NCI-H524 treated with DMSO at 0.1 percent for 48 hours (cell line): ENCODE measurements around the gene SURF1.
"Not testable (repeated sequence)": the region's sequence is repeated elsewhere in the genome, so short reads cannot be mapped to it uniquely, and the experiment has no call there.

Experiments
- DNase-seq: peaks from one replicate; lab custom pipeline; 2025; lab: John Stamatoyannopoulos, UW

SURF1 gene

DNA sequence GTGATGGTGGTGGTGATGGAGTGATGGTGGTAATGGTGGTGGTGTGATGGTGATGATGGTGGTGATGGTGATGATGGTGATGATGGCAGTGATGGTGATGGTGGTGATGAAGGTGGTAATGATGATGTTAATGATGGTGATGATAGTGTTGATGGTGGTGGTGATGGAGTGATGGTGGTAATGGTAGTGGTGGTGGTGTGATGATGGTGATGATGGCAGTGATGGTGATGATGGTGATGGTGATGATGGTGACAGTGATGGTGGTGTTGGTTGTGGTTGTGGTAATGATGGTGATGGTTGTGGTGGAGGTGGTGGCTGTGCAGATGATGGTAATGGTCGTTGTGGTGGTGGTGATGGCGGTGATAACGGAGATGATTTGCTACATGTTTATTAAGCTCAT, 27.2 kb upstream of the SURF1 start:
- DNase-seq, result no peak

- no peak for DNase-seq
These were observed 26.3 kb upstream of the SURF1 start for GRCh38 chr9:133382507-133383141.

DNA sequence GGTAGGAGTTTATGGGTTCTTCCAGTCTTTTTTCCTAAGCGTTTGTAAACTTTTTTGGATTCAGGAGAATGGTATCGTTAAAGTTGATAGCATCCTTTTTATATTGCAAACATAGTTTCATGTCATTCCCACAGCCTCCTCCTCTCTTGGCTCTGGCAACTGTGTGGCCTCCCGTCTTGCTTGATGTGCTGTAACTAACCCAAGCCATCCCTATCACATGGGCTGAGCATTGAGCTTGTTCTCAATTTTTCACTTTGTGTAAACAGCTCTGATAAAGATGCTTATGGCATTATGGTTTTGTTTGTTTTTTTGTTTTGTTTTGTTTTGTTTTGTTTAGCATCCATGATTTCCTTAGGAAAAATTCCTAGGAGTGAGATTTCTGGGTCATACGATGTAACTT, 24.4 kb upstream of the SURF1 start:
- DNase-seq, result no peak

GRCh38 chr9:133379153-133380086, 23.1 kb upstream of the SURF1 start:
- DNase-seq, result no peak

- DNase-seq, result no peak
These were observed 22.2 kb upstream of the SURF1 start for GRCh38 chr9:133378408-133378962.

- no peak for DNase-seq
These were observed 21.5 kb upstream of the SURF1 start for GRCh38 chr9:133377721-133378216.

GRCh38 chr9:133377280-133377679, 21.0 kb upstream of the SURF1 start:
- DNase-seq, result not testable (repeated sequence)

DNA sequence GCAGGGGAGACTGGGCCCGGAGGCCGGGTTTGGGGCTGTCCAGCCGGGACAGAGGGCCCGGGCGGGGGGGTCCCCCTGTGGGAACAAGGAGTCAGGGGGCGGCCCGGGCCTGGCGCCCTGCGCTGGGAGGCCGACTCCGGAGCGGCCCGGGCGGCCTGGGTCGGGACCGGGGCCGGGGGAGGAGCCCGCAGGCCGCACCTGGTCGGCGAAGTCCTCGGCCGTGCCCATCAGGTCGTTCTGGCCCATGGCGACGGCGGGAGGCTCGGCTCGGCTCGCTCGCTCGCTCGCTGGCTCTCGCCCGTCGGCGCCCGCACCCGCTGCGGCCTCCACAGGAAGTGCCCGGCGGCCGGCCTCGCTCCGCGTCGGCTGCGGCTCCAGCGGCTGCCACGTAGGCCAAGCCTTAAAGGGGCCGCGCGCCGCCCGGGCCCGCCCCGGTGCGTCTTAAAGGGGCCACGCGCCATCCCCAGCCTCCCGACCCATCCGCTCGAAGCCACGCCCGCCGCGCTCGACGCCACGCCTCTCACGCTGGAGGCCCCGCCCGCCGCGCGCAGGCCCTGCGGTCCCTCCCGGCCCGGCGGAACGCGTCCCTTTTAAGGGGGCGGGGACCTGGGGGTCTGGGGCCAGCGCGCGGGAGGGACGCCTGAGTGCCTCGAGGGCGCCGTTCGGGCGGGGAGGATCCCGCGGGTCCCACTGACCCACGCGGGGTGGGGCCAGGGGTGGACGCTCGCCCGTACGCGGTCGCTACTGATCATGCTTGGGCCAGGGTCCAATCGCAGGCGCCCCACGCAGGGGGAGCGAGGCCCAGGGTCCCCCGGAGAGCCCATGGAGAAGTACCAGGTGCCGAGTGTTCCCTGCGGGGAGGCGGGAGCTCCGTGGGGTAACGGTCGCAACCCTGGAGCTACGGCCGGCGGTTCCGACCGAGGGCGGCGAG, 19.7 kb upstream of the SURF1 start, which contains the start of the genes STKLD1 and SURF4:
TSS of gene STKLD1 (plus strand) at position 643 of the 931 bp plus-strand sequence. CDS start at position 751, 108 bp downstream.
TSS of gene SURF4 (minus strand) at position 337 of the 931 bp plus-strand sequence. CDS start at position 246, 91 bp downstream.
- DNase-seq, result peak; percentile 62

DNA sequence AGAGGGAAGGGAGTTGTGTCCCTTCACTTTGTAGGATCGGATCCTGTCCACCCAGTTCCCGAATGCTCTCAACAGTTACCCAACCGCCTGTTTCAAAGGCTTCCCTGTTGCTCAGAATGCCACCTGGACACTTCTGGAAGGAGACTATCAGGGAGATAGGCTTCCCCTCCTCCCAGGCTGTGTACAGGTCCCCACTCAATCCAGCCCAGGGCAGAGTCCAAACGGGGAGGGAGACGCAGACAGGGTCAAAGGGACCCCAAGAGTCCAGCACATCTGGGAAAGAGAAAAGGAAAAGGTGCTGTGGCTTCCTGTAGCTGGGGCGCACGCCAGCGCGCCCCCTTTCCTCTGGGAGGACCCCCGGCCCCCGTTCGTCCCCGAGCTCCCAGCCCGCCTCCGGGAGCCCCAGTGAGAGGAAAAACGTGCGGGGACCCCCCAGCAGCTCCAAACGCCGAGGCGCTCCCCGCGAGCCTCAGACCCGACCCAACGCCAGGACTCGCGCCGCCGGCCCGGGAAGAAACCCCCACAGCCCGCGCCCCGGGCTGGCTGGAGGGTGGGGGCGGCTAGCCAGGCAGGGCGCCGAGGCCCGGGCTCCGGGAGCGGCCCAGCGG, 18.9 kb upstream of the SURF1 start:
- DNase-seq, result no peak

- no peak for DNase-seq
These were observed 18.4 kb upstream of the SURF1 start for GRCh38 chr9:133374612-133375115.

DNA sequence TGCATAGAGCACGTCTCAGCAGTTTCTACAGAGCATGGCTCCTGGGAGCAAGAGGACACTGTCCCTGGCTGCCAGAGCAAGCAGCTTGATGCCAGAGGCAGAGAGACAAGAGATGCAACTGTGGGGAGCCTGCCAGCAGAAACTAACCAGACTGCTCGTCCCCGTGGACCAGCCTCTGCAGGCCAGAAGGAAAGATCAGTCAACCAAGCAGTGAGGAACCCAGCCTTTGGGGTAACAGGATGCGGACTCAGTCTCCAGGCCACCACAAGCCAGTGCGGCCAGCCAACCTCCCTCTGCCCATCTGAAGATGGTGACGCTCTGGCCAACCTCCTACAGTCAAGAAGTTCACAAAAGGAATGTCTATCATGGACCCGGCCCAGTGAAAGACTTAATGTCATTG, 15.9 kb upstream of the SURF1 start:
- DNase-seq, result no peak

DNA sequence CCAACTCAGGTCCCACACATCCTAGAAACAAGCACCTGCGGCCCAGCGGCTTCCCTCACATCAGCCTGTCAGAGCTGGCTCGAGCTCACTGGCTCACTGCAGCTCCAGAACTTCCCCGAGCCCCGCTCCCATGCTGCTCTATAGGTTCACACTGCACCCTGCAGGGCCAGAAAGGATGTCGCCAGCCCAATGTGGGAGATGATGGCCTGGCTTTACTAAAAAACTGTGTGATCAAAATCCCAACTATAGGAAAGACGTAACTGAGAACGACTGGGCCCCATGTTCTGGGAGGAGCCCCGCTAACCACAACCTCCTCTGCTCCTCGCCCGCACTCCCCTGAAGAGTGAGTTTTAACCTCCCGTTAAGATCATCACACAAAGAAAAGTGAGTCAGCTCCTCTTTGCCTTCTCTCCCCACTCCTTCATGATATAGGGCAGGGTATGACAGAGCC, 15.0 kb upstream of the SURF1 start:
- DNase-seq, result no peak

- no peak for DNase-seq
These were observed 14.4 kb upstream of the SURF1 start for GRCh38 chr9:133370685-133371084.

- no peak for DNase-seq
These were observed 13.6 kb upstream of the SURF1 start for GRCh38 chr9:133369933-133370332.

DNA sequence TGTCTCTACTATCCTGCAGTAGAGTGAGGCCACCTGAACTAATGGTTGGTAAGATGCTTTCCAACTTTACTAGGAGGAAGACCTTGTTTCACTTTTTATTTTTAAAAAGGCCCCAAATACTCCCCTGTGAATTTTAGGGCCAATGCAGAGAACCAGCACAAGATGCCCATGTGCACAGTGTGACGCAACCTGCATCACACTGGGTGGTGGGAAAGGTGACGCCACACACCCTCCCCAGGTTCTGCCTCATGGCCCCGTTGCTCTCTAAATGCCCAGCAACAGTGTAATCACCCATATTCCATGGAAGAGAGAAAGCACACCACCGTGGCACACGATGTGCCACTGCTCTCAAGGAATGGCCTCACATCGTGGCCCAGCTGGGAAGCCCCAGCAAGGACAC, 13.1 kb upstream of the SURF1 start:
- no peak for DNase-seq

DNA sequence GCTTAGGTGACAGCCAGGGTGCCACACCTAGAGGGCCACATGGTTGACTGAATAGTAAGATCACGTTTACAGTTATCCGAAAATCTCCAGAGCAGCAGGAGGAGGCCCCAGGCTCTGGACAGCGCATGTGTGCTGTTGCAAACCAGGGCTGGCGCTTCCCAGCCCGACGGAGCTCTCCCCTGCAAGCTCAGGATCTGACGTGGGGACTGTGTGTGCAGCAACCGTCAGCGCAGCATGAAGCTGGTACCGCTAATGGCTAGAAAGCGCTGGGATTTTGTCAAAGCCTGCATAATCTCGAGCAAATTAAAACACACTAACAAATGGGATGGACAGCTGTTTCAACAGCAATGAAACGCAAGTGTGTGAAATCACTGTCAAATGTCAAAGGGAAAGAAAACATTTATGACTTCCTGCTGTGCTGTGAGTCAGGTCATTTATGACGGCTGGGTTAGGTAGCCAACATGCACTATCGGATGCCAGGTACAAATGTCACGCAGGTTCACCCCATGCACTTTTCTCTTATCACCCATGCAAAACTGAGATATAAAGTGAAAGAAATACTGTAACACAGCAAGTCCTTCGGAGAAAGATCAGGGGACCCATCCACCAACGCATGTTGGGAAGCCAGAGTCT, 12.1 kb upstream of the SURF1 start:
- DNase-seq, result no peak

- DNase-seq, result no peak
These were observed 11.5 kb upstream of the SURF1 start for GRCh38 chr9:133367778-133368177.

GRCh38 chr9:133367221-133367620, 10.9 kb upstream of the SURF1 start:
- no peak for DNase-seq

- DNase-seq, result no peak
These were observed 10.1 kb upstream of the SURF1 start for GRCh38 chr9:133366435-133366834.

DNA sequence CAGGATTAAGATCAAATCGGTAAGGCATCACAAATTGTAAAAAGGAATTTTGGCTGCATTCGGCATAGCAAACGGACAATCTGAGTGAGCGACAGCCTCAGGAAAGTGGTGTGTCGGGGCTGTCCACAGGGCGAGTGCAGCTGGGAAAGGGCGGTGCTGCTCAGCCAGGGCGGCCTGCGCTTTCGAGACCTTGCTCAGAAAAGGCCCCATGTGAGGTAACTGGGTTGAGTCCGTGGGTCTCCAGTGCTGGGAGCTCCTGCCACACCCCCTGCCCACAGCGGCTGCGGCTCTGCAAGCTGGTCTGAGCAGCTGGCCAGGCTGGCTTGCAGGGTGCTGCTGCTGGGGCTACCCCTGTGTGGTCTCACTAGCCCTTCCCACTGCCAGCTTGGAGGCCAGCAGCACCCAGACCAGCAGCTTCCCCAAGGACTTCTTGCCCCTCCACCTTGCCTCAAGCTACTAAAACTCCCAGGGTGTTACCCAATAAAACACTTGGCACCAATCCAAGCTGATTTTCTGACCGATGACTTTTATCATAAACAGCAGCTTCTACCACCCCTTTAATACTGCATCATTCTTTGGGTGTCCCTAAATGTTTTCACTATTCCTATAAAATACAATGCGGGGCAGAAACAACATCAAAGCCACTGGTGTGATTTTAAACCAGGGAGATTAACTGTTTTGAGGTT, 6.2 kb upstream of the SURF1 start:
- no peak for DNase-seq
